IPS-18c (cell line): ENCODE results near the gene POU6F2.
"Not testable (repeated sequence)": the region's sequence is repeated elsewhere in the genome, so short reads cannot be mapped to it uniquely, and the experiment has no call there.

Experiments used
- H3K4me3 ChIP-seq: 2 replicates; pipeline ENCODE4 v1.7.0; 2013; ENCODE audit warnings: low read depth, mild to moderate bottlenecking, low read length, moderate library complexity; ENCODE audit not compliant: insufficient read depth
- H3K9me3 ChIP-seq: one replicate; pipeline ENCODE4 v1.6.1; 2013; ENCODE audit warnings: mild to moderate bottlenecking, low read length, moderate library complexity; ENCODE audit not compliant: control insufficient read depth, insufficient read depth

Gene POU6F2

GRCh38 chr7:39360038-39360437 lies 382.3 kb downstream of the POU6F2 start:
- Histone ChIP-seq H3K4me3 (no peak overlapping the region), H3K9me3 (peaks cover 2% of the 10 kb centered on the region)

- Histone ChIP-seq H3K4me3 (no peak overlapping the region), H3K9me3 (peaks cover 2% of the 10 kb centered on the region)
Measured at GRCh38 chr7:39360766-39361165, 383.1 kb downstream of the POU6F2 start.

GRCh38 chr7:39365751-39366295 lies 388.1 kb downstream of the POU6F2 start:
- peaks cover 2% of the 10 kb centered on the region for H3K9me3 ChIP-seq

GRCh38 chr7:39367451-39367850 lies 389.7 kb downstream of the POU6F2 start:
- Histone ChIP-seq H3K4me3 (no peak overlapping the region), H3K9me3 (peaks cover 6% of the 10 kb centered on the region)

More at GRCh38 chr7:39365751-39366295, 388.1 kb downstream of the POU6F2 start:
- H3K4me3 ChIP-seq = no peak overlapping the region

- no peak overlapping the region for H3K4me3 ChIP-seq
- H3K9me3 ChIP-seq = peaks cover 6% of the 10 kb centered on the region
Measured at GRCh38 chr7:39367943-39368342, 390.2 kb downstream of the POU6F2 start.

GRCh38 chr7:39372383-39372782 lies 394.7 kb downstream of the POU6F2 start:
- Histone ChIP-seq H3K4me3 (no peak overlapping the region), H3K9me3 (peaks cover 4% of the 10 kb centered on the region)

- peaks cover 4% of the 10 kb centered on the region for H3K9me3 ChIP-seq
Measured at GRCh38 chr7:39374436-39375040, 396.8 kb downstream of the POU6F2 start.

GRCh38 chr7:39375047-39375873 lies 397.6 kb downstream of the POU6F2 start:
- Histone ChIP-seq H3K4me3 (no peak overlapping the region), H3K9me3 (peaks cover 4% of the 10 kb centered on the region)

More at GRCh38 chr7:39374436-39375040, 396.8 kb downstream of the POU6F2 start:
- no peak overlapping the region for H3K4me3 ChIP-seq

- Histone ChIP-seq H3K4me3 (no peak overlapping the region), H3K9me3 (peaks cover 4% of the 10 kb centered on the region)
Measured at GRCh38 chr7:39375874-39376190, 398.1 kb downstream of the POU6F2 start.

- H3K9me3 ChIP-seq, H3K4me3 ChIP-seq: not testable (repeated sequence)
Measured at GRCh38 chr7:39376881-39377280, 399.2 kb downstream of the POU6F2 start.

- Histone ChIP-seq H3K4me3 (no peak overlapping the region), H3K9me3 (no peaks in the 10 kb centered on the region)
Measured at GRCh38 chr7:39379416-39379815, 401.7 kb downstream of the POU6F2 start.

GRCh38 chr7:39383136-39383535 lies 405.4 kb downstream of the POU6F2 start:
- no peak overlapping the region for H3K4me3 ChIP-seq

GRCh38 chr7:39384386-39384785 lies 406.7 kb downstream of the POU6F2 start:
- Histone ChIP-seq H3K9me3 (no peaks in the 10 kb centered on the region), H3K4me3 (no peak overlapping the region)

More at GRCh38 chr7:39383136-39383535, 405.4 kb downstream of the POU6F2 start:
- H3K9me3 ChIP-seq = no peaks in the 10 kb centered on the region

GRCh38 chr7:39386718-39387117 lies 409.0 kb downstream of the POU6F2 start:
- Histone ChIP-seq H3K9me3 (no peaks in the 10 kb centered on the region), H3K4me3 (no peak overlapping the region)

- Histone ChIP-seq H3K9me3 (no peaks in the 10 kb centered on the region), H3K4me3 (no peak overlapping the region)
Measured at GRCh38 chr7:39392151-39392550, 414.4 kb downstream of the POU6F2 start.

GRCh38 chr7:39394105-39394680 lies 416.5 kb downstream of the POU6F2 start:
- no peaks in the 10 kb centered on the region for H3K9me3 ChIP-seq
- H3K4me3 ChIP-seq = no peak overlapping the region

- no peak overlapping the region for H3K4me3 ChIP-seq
- no peaks in the 10 kb centered on the region for H3K9me3 ChIP-seq
Measured at GRCh38 chr7:39399458-39399857, 421.7 kb downstream of the POU6F2 start.

- no peaks in the 10 kb centered on the region for H3K9me3 ChIP-seq
- H3K4me3 ChIP-seq = no peak overlapping the region
Measured at GRCh38 chr7:39399986-39400385, 422.3 kb downstream of the POU6F2 start.
